GM18498 (cell line): ENCODE results near the gene PPP1R2.
"Not testable (repeated sequence)": the region's sequence is repeated elsewhere in the genome, so short reads cannot be mapped to it uniquely, and the experiment has no call there.

Source experiments
- ATAC-seq: cut with Tn5 transposase; IDR thresholded peaks from one replicate; pipeline ENCODE4 v1.9.1; 2021; ENCODE audit warnings: mild to moderate bottlenecking, moderate library complexity; ENCODE audit not compliant: unreplicated experiment

The PPP1R2 gene

GRCh38 chr3:195542698-195543499, at the start of gene PPP1R2:
PPP1R2 (minus strand) TSS chr3:195543325; CDS start chr3:195543025, 300 bp downstream.
- peak; percentile 83 for ATAC-seq

GRCh38 chr3:195591852-195592251, 48.7 kb upstream of the PPP1R2 start:
- no peak for ATAC-seq

GRCh38 chr3:195591220-195591619, 48.1 kb upstream of the PPP1R2 start:
- ATAC-seq, result no peak

GRCh38 chr3:195590381-195590780, 47.3 kb upstream of the PPP1R2 start:
- ATAC-seq, result not testable (repeated sequence)

GRCh38 chr3:195589796-195590195, 46.7 kb upstream of the PPP1R2 start:
- ATAC-seq, result not testable (repeated sequence)

- ATAC-seq, result no peak
These were observed 44.7 kb upstream of the PPP1R2 start for GRCh38 chr3:195587824-195588223.

- ATAC-seq, result no peak
These were observed 44.3 kb upstream of the PPP1R2 start for GRCh38 chr3:195587406-195587805.

GRCh38 chr3:195584543-195584870, 41.4 kb upstream of the PPP1R2 start:
- no peak for ATAC-seq

- ATAC-seq, result no peak
These were observed 40.9 kb upstream of the PPP1R2 start, which contains the start of gene APOD for GRCh38 chr3:195583831-195584542. APOD (minus strand) TSS chr3:195583940; CDS start chr3:195579461, 4,479 bp downstream.

- no peak for ATAC-seq
These were observed 39.8 kb upstream of the PPP1R2 start for GRCh38 chr3:195582947-195583346.

GRCh38 chr3:195580744-195581443, 37.8 kb upstream of the PPP1R2 start:
- ATAC-seq, result no peak

- ATAC-seq, result no peak
These were observed 36.2 kb upstream of the PPP1R2 start for GRCh38 chr3:195579281-195579680.

- no peak for ATAC-seq
These were observed 35.4 kb upstream of the PPP1R2 start for GRCh38 chr3:195578565-195578964.

GRCh38 chr3:195577645-195578177, 34.6 kb upstream of the PPP1R2 start:
- ATAC-seq, result no peak

- no peak for ATAC-seq
These were observed 31.6 kb upstream of the PPP1R2 start for GRCh38 chr3:195574497-195575304.

GRCh38 chr3:195573611-195574496, 30.7 kb upstream of the PPP1R2 start:
- no peak for ATAC-seq

GRCh38 chr3:195571361-195571760, 28.2 kb upstream of the PPP1R2 start:
- no peak for ATAC-seq

GRCh38 chr3:195570912-195571311, 27.8 kb upstream of the PPP1R2 start:
- ATAC-seq, result no peak

- no peak for ATAC-seq
These were observed 27.2 kb upstream of the PPP1R2 start for GRCh38 chr3:195570344-195570743.
